ENCODE results near the gene ARHGAP10.

ARHGAP10 gene

DNA sequence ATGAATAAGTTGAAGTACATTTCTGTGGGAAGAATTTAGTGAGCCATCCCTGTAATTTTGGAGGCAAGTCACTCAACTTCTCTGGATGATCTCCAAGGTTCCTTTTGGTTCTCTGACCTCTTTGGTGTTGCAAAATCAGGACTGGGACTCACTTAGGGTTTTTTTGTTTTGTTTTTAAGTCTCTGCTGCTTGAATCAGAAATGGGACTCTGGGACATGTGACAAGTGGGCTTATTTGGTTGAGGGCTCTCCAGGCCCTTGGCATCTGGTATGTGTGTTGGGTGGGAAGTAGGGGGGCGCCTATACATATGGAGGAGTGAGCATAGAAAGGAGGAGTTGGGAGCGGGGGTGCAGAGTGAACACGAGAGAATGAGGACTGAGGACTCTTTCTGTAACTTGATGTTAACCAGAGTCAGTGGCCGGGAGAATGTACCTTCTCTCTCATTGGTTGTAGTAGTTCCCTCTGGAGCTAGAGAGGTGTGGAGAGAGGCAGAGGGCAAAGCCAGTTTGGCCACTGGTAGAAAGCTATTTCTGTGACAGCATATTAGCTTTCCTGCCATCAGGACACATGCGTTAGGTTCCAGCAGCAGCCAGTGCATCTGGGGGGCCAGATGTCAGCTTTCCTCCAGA, 1.9 kb downstream of the ARHGAP10 start:
- no peak for DNase-seq

- no peak for DNase-seq
These were observed 2.6 kb downstream of the ARHGAP10 start for GRCh38 chr4:147734496-147734895.

DNA sequence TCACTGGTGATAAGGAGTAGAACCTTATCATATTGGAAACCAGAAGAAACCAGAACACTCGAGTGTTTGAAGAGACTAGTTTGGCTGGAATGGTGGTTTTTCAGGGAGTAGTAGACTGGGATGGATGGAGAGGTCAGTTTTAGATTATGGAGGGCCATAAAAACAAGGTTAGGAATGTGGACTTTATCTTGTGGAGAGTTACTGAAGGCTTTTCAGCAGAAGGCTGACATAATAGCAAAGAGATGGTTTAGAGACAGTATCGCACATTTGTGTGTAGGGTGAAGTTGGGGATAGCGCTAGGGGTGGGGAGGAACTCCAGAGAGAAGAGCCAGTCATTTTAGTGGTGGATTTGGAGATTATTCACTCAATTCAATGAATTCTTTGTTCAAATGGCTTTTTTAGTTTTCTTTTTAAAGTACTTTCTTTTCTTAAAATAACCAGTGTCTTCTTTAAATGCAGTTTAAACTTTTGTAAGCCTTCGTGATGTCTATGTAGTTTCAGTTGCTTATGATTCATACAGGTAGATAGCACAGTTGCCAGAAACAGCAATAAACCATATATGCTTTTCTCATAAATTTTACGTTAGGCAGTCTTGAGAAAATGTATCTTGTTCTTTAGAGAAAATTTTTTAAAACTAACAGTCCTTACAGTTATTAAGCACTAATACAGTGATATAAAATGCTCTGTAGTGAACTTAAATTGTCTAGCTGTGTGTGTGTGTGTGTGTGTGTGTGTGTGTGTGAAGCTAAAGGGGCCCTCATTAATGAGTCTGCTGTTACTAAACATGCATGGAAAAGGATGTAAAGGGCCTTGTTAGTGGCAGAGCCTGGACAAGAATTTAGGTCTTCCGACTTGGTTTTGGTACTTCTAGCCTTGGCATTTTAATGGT, 3.8 kb downstream of the ARHGAP10 start:
- DNase-seq: no peak

- no peak for DNase-seq
These were observed 4.6 kb downstream of the ARHGAP10 start for GRCh38 chr4:147736458-147736857.

DNA sequence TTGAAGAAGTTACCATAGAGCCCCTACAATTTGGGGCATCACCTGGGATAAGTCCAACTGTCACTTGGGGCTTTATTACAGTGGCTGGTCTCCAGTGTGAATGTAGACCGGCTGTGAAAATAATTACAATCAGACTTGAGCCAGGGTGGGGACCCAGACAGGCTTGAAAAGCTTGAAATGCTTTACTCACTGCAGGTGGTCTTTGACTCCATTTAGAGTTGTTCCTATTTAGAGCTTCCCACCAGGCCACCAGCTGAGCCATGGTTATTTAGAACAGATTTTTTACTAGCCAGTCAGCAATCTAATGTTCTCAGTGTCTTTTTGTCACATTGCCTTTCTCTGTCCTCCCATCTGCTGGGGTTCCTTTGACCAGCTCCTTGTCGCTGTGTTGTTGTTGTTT, 5.7 kb downstream of the ARHGAP10 start:
- no peak for DNase-seq

DNA sequence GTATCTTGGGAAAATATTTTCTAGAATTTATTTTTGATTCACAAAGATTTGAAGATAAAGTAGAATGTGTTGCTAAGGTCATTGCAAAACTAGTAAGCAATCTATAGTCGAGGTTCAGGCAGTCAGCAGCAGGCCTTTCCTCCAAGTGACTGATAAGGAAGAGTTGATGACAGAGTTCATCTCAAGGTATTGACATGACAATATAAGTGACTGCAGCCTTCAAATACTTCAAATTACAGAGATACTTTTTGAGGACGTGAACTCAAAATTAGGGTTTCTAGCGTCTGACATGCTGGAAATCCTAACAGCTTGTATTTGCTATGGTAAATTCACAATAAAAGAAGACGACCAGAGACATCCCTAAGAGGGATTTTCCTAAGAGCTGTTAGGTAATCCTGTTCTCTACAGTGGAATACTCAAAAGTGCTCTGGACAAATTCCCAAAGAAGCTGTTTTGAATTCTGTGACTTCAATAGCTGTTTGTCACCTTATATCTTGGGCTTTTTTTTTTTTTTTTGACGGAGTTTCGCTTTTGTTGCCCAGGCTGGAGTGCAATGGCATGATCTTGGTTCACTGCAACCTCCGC, 7.4 kb downstream of the ARHGAP10 start:
- no peak for DNase-seq

DNA sequence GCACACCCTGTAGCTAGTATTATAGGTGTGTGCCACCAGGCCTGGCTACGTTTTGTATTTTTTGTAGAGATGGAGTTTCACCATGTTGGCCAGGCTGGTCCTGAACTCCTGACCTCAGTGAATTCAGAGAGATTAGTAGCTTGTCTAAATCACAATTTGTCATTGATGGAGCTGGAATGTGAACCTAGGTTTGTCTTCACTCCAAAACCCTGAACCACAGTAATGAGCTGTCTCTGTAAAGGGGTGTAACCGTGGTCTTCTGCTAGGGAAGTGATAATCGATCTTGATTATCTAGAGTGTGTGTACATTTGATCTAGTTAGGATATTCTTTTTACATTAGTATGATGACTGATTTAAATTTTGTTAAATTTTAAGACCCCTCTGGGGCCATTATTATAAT, 8.3 kb downstream of the ARHGAP10 start:
- no peak for DNase-seq

DNA sequence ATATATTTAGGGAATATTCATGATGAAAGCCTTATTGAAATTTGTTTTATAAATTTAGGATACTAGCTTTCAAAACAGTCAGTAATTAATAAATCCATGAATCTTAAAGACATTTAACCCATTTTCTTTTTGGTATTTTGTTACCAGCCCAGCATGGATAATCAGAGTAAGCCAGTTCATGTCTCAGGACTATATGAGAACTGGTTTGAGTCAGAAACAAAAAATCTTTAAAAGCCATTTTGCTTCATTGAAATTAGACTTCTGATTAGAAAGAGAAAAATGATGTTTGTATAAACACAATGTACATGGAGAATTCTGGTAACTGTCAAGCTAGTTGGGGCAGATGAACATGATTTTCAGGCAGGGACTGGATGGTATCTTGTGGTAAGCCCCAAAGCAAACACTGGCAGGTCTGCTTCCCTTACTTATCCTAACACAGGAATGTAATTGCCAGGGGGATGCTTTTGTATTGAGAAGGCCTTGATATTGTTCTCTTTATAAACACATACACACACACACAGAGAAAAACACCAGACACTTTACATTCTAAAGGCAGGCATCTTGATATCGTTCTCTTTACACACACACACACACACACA, 9.4 kb downstream of the ARHGAP10 start:
- DNase-seq: no peak

GRCh38 chr4:147747787-147748454, 16.0 kb downstream of the ARHGAP10 start:
- DNase-seq: no peak

- no peak for DNase-seq
These were observed 18.0 kb downstream of the ARHGAP10 start for GRCh38 chr4:147749811-147750321.

GRCh38 chr4:147753047-147753446, 21.2 kb downstream of the ARHGAP10 start:
- no peak for DNase-seq

- DNase-seq: no peak
These were observed 22.2 kb downstream of the ARHGAP10 start for GRCh38 chr4:147754037-147754445.

DNA sequence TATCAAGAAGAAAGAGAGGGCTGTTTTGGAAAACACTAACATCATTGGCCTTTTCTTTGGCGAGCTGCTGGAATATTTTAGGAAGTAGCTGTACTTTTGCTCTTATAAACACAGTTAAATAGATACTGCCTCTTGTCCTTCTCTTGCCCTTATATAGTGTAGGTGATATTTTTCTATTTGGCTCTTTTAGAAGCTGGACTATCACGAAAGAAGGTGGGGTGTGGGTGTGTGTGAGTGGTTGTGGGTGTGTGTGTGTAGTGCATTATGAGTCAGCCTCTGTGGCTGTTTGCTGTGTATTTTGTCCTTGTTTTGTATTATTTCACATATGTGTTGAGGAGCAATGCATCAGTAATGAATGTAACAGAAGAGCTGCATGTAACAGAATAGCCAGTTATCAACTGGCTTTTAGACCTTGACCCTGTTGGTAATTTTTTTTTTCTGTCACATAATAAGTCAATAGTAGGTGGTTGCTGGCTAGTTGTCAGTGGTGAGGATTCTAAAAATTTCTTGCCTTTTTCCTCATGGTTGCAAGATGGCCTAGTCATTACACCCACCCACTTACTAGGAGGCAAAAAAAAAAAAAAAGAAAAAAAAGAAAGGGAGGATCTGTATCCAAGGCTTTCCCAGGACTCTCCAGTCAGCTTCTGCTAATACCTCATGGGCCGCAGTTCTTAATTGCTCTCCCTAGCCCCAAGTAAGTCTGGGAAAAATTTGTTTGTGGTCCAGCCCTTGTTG, 23.8 kb downstream of the ARHGAP10 start:
- DNase-seq: no peak

GRCh38 chr4:147756417-147756816, 24.5 kb downstream of the ARHGAP10 start:
- DNase-seq: no peak

GRCh38 chr4:147760176-147760575, 28.3 kb downstream of the ARHGAP10 start:
- DNase-seq: no peak

GRCh38 chr4:147760695-147761094, 28.8 kb downstream of the ARHGAP10 start:
- DNase-seq: no peak

- no peak for DNase-seq
These were observed 29.5 kb downstream of the ARHGAP10 start for GRCh38 chr4:147761218-147761883.

GRCh38 chr4:147764337-147764736, 32.4 kb downstream of the ARHGAP10 start:
- no peak for DNase-seq

- no peak for DNase-seq
These were observed 33.2 kb downstream of the ARHGAP10 start for GRCh38 chr4:147765121-147765529.

- DNase-seq: peak in 1 of 2 donors; percentile 3
These were observed 36.2 kb downstream of the ARHGAP10 start for GRCh38 chr4:147768113-147768512.

- no peak for DNase-seq
These were observed 37.5 kb downstream of the ARHGAP10 start for GRCh38 chr4:147769386-147769785.

Measured in bone marrow (tissue), 2 donors.